ENCODE measurements around the gene MSANTD7. TPM values are rescaled to one million over a fixed set of nuclear protein-coding genes. Genes with fewer than 3 reads are reported as not detected.

The MSANTD7 gene
- total and polyA plus RNA-seq, 12 donors, result 1.6 to 6.1 (median 5.4) TPM

DNA sequence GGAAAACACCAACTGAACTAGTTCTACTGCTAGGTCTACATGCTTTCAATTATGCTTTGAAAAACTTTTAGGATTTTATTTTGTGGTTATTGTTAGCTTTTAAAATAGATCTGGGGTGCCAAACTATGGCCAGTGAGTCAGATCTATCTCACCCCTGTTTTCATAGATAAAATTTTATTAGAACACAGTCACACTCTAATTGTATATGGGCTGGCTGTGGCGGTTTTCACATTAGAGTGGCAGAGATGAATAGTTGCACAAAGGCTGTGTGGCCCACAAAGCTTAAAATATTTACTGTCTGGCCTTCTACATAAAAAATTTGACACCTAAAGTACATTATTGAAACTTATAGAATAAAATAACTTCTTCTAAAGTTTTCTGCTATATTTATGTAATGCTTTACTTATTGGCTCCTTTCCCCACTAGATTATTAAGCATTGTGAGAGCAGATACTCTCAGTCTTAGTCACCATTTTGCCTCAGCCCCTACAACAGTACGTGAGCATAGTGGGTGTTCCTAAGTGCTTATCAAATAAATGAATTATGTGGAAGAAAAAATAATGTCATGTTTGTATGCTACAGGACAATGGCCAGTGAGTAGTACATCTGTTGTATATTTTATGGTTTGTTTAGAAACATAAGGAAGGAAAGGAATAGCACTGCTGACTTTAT, 35.1 kb downstream of the MSANTD7 start:
- Histone ChIP-seq H3K4me1 (peaks cover 0 to 33% (median 22%) of the 10 kb centered on the region in 9 donors), H3K4me3 (no peak overlapping the region), H3K36me3 (peaks cover 0 to 46% (median 9%) of the 10 kb centered on the region in 9 donors), H3K27ac (no peak overlapping the region), H3K27me3 (no peaks in the 10 kb centered on the region), H3K9me3 (no peaks in the 10 kb centered on the region)
- TF ChIP-seq, protein P1, sequence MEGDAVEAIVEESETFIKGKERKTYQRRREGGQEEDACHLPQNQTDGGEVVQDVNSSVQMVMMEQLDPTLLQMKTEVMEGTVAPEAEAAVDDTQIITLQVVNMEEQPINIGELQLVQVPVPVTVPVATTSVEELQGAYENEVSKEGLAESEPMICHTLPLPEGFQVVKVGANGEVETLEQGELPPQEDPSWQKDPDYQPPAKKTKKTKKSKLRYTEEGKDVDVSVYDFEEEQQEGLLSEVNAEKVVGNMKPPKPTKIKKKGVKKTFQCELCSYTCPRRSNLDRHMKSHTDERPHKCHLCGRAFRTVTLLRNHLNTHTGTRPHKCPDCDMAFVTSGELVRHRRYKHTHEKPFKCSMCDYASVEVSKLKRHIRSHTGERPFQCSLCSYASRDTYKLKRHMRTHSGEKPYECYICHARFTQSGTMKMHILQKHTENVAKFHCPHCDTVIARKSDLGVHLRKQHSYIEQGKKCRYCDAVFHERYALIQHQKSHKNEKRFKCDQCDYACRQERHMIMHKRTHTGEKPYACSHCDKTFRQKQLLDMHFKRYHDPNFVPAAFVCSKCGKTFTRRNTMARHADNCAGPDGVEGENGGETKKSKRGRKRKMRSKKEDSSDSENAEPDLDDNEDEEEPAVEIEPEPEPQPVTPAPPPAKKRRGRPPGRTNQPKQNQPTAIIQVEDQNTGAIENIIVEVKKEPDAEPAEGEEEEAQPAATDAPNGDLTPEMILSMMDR (IDR thresholded peaks at IDR 0.05), result no peak
- 84 to 93% methylated on average over 2 of the region's 2 CpGs for WGBS, 2 donors
- no peak for ATAC-seq
- intact Hi-C loops (cut with DNase I), result loop anchor here in 1 of 10 donors (10.0 kb wide), 1 partner anchor 232 kb away; no protein-coding TSS in a partner anchor
- DNase-seq, result no peak

- Histone ChIP-seq H3K4me3 (no peak overlapping the region), H3K27me3 (no peaks in the 10 kb centered on the region), H3K4me1 (peaks cover 0 to 45% (median 30%) of the 10 kb centered on the region in 9 donors), H3K27ac (peak overlapping the region in 7 of 10 donors; percentile 92 to 99 (median 97)), H3K36me3 (peaks cover 0 to 19% (median 3%) of the 10 kb centered on the region in 9 donors), H3K9me3 (no peaks in the 10 kb centered on the region)
- intact Hi-C loops (cut with DNase I), result loop anchor here in 8 of 10 donors (5.0 to 10.0 kb wide), 5 partner anchors 34 to 229 kb away; partner anchors contain the start of genes CDNF (in 7 of the 8), HSPA14 (in 7 of the 8), MSANTD7 (in 7 of the 8) and MEIG1 (in 2 of the 8)
- no peak for DNase-seq
- TF ChIP-seq, protein P1 (IDR thresholded peaks at IDR 0.05), result no peak
- WGBS, 2 donors, result 95 to 96% methylated on average over 12 of the region's 12 CpGs
- ATAC-seq, result no peak
These were observed 37.8 kb downstream of the MSANTD7 start for GRCh38 chr10:14875941-14876340.

GRCh38 chr10:14876764-14877163, 38.7 kb downstream of the MSANTD7 start:
- Histone ChIP-seq H3K36me3 (peaks cover 0 to 10% (median 0%) of the 10 kb centered on the region in 9 donors), H3K27ac (peak overlapping the region in 8 of 10 donors; percentile 92 to 99 (median 96)), H3K4me1 (peaks cover 0 to 45% (median 30%) of the 10 kb centered on the region in 9 donors), H3K27me3 (no peaks in the 10 kb centered on the region), H3K9me3 (no peaks in the 10 kb centered on the region), H3K4me3 (peak overlapping the region in 8 of 10 donors; percentile 77 to 96 (median 87))
- DNase-seq, result peak in 1 of 2 donors; percentile 42
- WGBS, 2 donors, result 66 to 69% methylated on average over 9 of the region's 9 CpGs
- TF ChIP-seq, protein P1 (IDR thresholded peaks at IDR 0.05), result no peak
- intact Hi-C loops (cut with DNase I), result loop anchor here in 8 of 10 donors (5.0 to 10.0 kb wide), 5 partner anchors 34 to 228 kb away; partner anchors contain the start of genes CDNF (in 7 of the 8), HSPA14 (in 7 of the 8), MSANTD7 (in 7 of the 8) and MEIG1 (in 2 of the 8)
- ATAC-seq, result peak in 4 of 8 donors; percentile 29 to 59 (median 34)

DNA sequence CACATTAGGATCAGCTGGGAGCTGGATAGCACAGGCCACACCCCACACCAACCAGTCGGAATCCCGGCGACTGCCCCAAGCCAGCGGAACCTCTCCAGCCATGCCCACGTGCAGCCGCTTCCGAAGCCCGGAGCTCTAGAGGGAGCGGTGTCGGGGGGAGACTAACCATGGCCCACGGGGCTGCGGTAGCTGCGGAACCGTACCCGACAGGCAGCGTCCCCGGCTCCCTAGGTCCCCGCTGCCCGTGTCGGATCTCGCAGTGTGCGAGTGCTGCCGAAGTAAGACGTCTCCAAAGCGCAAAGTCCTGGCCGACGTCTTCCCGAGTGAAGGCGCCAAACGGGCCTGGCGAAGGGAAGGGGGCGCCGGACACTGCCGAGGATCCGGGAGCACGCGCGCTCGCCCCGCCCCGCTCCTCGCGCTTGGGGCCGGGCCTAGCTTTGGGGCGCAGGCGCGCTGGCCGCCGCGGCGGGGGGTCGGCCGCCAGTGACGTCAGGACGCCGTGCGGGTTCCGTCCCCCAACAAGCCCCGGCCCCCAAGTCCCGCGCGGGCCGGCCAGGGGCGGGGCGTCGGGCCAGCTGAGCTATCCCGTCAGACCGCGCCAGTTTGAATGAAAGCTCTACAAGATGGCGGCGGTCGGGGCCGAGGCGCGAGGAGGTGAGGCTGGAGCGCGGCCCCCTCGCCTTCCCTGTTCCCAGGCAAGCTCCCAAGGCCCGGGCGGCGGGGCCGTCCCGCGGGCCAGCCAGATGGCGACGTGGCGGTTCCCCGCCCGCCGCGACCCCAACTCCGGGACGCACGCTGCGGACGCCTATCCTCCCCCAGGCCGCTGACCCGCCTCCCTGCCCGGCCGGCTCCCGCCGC, 40.4 kb downstream of the MSANTD7 start, which contains the start of gene SUV39H2:
SUV39H2 (plus strand) TSS at position 601 of the 858 bp plus-strand sequence; CDS start at position 624, 23 bp downstream.
- no peaks in the 10 kb centered on the region for H3K9me3 ChIP-seq
- ATAC-seq (peak; percentile 94 to 99 (median 96)), DNase-seq (peak; percentile 94 to 97)
- H3K4me1 ChIP-seq, result peaks cover 0 to 45% (median 30%) of the 10 kb centered on the region in 9 donors
- TF ChIP-seq, protein P1 (IDR thresholded peaks at IDR 0.05), result peak in 3 of 9 donors; percentile 20 to 40 (median 37)
- H3K27me3 ChIP-seq, result no peaks in the 10 kb centered on the region
- intact Hi-C loops (cut with DNase I), result loop anchor here in 9 of 10 donors (2.0 to 10.0 kb wide), 7 partner anchors 36 to 226 kb away; partner anchors contain the start of genes CDNF (in 8 of the 9), HSPA14 (in 8 of the 9), MSANTD7 (in 8 of the 9) and MEIG1 (in 3 of the 9)
- peak within 1 kb of the TSS; percentile 68 to 96 (median 85) for H3K4me3 ChIP-seq
- H3K27ac ChIP-seq, result peak within 1 kb of the TSS; percentile 82 to 99 (median 96)
- WGBS, 2 donors, result 0 to 1% methylated on average over 101 to 102 of the region's 102 CpGs
- no peaks in the 10 kb centered on the region for H3K36me3 ChIP-seq

Measured in heart right ventricle (tissue), 16 donors.